Activated gamma-delta T cell (primary cell): Measurements from ENCODE around the gene NUDT3.
"Not testable (repeated sequence)": the region's sequence is repeated elsewhere in the genome, so short reads cannot be mapped to it uniquely, and the experiment has no call there.

Experiments used
- DNase-seq: peaks from one replicate; lab custom pipeline; 2025; lab: John Stamatoyannopoulos, UW
- total RNA-seq, 2 donors: gene quantifications; one replicate each; lab custom pipeline; 2026; lab: John Stamatoyannopoulos, UW

NUDT3 gene
- 73.1 to 73.4 reads per million in 2 donors for total RNA-seq

DNA sequence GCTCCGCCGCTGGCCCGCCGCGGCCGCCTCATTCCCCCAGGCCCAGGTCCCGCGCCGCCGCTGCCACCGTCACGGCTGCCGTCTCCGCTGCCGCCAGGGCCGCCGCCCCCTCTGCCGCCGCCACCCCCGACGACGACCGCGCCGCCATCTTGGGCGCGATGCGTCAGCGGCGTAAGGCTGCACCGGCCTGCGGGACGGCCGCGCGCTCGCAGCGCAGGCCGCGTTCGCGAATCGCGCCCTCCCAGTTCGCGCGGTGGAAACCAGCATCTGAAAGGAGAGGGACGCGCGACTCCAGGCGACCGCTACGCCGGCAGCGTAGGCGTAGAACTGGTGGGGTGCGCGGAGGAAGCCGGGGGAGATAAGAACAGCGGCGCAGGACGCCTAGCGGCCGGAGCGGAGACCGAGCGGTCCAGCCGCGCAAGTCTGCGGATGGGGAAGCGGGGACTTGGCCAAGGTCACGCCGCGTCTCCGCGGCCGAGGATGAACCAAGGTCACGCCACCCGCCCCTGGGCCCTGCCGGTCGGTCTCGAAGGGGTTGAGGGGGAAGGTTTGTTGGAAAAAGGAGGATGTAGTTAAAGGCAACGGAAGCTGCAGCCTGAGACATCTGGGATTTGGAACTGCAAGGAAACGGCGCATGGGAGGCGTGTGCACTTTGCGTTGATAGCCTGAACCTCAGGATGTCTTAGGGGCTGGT lies at the start of gene NUDT3:
Gene NUDT3, minus strand, starts transcription at position 173 of the 694 bp plus-strand sequence. CDS start 307 bp downstream, outside the sequence.
- DNase-seq, result peak; percentile 88

DNA sequence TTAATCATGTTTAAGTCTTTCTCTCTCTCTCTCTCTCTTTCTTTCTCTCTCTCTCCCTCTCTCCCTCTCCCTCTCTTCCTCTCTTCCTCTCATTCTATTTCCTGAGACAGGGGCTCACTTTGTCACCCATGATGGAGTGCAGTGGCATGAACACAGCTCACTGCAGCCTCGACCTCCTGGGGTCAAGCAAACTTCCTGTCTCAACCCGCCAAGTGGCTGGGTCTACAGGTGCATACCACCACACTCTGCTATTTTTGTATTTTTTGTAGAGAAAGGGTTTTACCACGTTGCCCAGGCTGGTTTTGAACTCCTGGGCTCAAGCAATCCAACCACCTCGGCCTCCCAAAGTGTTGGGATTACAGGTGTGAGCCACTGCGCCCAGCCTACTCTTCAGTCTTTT lies 49.1 kb upstream of the NUDT3 start:
- no peak for DNase-seq

DNA sequence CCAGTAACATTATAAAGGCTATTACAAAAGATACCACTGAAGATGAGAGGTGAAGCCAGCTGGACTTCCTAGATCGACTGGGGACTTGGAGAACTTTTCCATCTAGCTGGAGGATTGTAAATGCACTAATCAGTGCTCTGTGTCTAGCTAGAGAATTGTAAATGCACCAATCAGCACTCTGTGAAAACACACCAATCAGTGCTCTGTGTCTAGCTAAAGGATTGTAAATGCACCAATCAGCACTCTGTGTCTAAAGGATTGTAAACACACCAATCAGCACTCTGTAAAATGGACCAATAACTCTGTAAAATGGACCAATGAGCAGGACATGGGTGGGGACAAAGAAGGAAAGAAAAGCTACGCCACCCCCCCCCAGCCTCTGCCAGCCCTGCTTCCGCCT lies 47.0 kb upstream of the NUDT3 start:
- no peak for DNase-seq

DNA sequence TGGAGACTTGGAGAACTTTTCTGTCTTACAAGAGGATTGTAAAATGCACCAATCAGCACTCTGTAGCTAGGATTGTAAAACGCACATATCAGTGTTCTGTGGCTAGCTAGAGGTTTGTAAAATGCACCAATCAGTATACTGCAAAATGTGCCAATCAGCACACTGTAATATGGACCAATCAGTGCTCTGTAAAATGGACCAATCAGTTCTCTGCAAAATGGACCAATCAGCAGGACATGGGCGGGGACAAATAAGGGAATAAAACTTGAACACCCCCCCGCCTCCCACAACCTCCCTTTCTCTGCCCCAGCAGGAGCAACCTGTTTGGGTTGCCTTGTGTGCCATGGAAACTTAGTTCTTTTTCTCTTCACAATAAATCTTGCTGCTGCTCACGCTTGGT lies 46.2 kb upstream of the NUDT3 start:
- no peak for DNase-seq

DNA sequence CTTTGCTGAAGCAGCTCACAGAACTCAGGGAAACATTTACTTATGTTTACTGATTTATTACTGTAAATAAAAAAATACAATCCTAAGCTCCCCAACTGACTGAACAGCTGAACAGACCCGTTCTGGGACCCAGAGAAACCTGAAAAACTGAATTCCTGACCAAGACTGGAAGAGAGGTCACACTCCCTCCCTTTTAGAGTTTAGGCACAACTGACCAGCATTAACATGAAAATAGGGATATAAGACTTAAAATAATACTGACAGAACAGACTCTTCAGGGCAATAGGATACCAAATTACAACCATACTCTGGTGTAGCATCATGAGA lies 45.1 kb upstream of the NUDT3 start:
- DNase-seq, result no peak

DNA sequence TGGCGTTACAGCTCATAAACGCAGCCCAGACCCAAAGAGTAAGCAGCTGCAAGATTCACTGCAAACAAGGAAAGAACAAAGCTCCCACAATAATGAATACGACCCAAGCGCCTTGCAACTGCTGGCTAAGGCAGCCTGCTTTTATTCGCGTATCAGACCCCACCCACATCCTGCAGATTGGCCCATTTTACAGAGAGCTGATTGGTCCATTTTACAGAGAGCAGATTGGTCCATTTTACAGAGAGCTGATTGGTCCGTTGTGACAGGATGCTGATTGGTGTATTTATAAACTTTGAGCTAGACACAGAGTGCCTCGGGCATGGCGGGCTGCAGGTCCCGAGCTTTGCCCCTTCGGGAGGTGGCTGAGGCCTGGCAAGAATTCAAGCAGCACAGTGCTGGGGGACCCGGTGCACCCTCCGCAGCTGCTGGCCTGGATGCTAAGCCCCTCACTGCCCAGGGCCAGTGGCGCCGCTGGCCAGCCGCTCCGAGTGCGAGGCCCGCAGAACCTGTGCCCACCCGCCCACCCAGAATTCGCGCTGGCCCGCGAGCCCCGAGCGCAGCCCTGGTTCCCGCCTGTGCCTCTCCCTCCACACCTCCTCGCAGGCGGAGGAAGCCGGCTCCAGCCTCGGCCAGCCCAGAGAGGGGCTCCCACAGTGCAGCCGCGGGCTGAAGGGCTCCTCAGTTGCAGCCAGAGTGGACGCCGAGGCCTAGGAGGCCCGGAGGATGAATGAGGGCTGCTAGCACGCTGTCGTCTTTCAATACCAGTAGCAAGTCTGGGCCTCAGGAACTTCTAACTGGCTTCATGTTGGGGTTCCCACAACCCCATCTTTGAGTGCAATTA lies 44.6 kb upstream of the NUDT3 start:
- DNase-seq, result no peak

DNA sequence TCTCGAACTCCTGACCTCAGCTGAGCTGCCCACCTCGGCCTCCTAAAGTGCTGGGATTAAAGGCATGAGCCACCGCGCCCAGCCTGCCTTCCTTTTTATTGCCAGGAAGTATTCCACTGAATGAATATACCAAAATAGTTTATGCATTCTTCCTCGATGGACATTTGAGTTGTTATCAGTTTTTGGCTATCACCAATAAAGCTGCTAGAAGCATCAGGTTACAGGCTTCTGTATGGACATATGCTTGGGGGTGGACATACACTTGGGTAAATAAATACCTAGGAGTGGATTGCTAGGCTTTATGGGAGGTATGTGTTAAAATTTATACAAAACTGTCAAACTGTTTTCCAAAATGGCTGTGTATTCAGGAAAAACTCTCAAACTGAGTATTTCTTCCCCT lies 43.4 kb upstream of the NUDT3 start:
- no peak for DNase-seq

DNA sequence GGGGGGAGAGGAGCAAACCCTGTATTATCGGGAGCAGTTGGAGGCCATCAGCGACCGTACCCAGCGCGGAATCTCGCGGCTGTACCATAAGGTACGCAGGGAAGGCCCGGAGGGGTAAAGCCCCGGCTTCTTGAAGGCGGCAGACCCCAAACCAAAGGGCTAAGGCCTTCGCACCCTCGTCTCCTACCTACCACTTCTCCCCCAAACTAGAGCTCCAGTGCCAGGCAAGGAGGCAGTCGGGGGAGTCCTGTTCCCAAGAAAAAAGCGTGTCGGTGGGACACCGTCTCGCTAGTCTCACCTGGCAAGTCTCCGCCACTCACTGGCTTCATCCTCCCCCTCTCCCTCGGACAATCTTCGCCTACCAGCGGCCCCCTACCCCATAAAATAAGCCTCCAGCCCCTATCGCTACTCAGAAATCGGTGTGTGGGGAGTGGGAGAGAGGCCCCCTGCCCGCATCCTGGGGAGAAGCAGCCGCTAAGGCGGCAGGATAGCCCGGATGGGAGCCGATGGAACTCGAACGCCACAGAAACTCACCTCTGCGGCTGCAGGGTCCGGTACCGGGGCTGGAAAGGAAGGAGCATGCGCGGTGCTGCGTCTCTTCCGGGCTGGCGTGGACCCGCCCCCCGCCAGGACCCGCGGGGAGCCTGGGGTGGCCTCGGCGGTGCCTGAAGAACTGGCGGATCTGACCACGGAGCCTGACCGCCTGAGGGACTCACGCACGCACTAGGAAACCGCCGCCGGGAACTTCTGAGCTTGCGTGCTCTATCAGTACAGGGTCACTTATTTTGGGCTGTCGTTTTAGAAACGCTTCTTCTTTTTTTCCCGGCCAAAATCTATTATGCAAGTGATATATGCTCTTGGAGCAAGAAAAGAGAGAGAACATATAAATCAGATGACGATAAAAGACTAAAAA lies 33.3 kb upstream of the NUDT3 start, which contains the start of gene RPS10:
Gene RPS10, minus strand, starts transcription at position 572 of the 913 bp plus-strand sequence. CDS start 848 bp downstream, outside the sequence.
- peak; percentile 75 for DNase-seq

DNA sequence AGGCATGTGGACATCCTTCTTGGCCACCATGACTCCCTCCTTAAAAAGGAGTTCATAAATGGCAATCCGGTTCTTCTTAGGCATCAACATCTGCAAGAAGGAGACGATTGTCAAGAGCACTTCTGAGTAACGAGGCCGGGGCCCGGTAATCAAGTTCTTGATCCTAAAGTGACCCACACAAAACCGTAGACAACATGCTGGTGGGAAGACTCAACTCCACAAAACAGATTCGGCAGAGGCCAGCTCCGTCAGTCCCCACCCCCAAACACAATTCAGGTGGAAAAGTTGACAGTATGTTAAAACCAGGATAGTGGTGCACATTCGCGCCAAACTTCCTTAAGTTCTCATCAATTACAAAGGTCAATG lies 32.6 kb upstream of the NUDT3 start:
- no peak for DNase-seq

DNA sequence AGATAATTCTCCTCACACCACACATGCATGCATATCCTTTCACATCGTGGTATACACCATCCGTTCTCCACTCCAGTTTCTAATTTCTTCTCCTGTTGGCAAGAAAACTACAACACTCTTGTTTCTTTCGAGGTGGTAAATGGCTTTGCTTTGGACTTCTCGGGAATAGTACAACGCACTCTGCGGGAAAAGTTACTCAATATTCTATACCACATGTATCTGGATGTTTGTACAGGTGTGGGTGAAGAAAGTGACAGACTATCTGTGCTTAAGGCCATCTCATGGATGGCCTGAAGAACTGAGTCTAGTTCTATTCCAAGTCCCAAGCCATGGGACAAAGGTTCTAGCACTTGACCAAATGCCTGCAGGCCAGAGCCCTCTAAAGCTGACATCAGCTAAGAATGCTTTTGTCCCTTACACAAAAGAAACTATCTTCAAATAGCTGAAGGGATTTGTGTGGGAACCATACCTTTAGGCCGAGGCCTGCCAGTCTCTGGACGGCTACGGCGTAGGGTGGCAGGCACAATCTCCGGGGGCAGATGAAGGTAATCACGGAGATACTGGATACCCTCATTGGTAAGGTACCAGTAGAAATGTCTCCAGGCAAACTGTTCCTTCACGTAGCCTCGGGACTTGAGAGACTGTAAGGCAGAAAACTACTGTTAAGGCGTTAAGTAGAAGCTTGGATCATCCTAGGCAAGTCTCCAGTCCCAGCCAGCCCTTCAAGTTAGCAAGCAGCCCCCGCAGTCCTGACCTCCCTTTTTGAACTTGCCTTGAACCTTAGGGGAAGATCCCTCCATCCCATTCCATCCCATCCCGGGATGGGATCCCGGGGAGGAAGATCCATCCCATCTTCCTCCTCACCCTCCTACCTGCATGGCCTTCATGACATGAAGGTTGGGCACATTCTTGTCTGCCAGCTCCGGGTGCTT lies 32.0 kb upstream of the NUDT3 start:
- DNase-seq, result no peak

DNA sequence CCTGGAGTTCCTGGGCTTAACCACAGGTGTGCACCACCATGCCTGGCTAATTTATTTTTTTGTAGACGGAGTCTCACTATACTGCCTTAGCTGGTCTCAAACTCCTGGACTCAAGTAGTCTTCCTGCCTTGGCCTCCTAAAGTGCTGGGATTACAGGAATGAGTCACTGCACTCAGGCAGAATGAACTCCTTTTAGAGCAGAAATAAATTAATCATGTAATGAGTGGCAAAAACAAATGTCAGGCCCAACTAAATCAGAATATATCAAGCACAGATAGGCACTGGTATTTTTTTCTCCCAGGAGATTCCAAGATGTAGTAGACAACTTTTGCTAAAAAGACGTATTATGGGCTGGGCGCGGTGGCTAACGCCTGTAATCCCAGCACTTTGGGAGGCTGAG lies 30.8 kb upstream of the NUDT3 start:
- no peak for DNase-seq

DNA sequence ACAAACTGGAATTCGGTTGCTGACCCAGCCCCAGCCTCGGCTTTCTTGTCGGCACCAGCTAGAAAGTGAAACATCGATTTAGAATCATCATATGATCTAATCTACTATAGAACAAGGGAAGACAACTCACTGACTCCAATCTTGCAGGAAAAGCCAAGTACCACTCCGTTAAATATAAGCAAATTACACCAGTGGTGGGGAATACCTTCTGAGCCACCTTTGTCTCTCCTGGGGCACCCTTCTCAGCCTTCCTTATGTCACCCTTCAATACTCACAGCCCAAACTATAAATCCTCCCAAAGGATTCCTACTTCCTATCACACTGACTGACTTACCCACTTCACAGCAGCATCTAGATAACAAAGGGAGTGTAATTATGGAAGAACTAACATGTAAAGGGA lies 25.9 kb upstream of the NUDT3 start:
- DNase-seq, result no peak

DNA sequence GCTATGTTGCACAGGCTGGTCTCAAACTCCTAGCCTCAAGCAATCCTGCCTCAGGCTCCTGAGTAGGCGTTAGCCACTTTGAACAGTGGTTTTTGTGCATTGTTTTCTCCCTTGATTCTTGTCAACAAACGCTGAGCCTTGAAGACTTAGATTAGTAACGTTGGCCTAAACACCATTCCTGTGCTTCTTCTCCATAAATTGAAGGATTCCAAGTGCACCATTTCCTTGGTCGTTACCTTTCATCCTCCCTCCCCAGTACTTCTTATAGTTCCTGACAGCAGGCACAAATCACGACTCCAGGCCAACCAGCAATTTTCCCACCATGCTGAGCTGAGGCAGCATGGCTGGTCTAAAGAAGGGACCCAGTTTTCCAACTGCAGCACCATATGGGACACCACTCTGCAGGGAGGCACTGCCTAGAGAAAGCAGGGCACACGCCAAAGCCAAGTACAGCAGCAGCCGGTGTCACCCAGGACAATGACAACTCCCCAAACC lies 24.5 kb upstream of the NUDT3 start:
- no peak for DNase-seq

DNA sequence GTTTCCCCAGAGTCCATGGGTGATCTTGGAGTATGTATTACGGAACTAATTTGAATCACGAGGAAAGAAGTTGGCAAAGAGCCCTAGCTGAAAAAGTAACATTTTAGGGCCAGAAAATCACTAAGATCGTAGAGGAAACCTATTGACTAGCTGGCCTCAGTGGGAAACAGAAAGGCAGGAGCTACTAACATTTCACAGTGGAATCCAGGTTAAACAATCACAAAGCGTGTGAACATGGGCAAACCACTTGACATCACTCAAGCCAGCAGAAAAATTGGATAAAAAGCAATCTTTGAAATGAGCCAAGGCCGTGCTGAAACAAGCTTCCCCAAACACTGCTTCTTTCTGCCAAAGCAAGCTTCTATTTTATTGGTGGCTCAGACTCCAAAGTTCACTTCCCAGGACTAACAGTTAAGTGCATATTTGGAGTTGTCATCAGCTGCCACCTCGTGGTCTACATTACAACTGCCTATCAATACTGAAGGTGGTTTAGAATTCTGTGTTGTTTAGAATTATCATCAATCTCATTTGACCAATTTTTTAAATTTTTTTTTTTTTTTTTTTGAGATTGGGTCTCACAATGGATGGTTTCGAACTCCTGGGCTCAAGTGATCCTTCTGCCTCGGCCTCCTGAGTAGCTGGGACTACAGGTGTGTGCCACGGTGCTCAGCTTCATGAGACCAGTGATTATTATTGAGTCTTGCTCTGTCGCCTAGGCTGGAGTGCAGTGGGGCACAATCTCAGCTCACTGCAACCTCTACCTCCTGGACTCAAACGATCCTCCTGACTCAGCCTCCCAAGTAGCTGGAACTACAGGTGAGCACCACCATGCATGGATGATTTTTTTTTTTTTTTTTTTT lies 22.8 kb upstream of the NUDT3 start:
- DNase-seq, result no peak

DNA sequence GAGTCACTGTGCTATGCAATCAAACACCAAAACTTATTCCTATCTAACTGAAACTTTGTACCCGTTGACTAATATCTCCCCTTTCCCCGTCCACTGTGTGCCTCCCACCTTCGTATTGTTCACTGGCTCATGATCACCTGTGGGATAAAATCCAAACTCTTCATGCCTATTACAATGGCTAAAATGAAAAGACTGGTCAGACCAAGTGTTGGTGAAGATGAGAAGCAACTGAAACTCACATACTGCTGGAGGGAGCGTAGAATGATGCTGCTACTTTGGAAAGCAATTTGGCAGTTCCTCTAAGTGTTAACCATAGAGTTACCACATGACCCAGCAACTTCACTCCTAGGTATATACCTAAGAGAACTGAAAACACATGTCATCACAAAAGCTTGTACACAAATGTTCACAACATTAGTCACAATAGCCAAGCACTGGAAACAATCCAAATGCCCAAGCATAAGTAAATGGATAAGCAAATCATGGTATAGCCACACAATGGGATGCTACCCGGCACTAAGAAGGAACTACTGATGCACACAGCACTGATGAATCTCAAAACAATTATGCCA lies 20.3 kb upstream of the NUDT3 start:
- DNase-seq, result no peak

DNA sequence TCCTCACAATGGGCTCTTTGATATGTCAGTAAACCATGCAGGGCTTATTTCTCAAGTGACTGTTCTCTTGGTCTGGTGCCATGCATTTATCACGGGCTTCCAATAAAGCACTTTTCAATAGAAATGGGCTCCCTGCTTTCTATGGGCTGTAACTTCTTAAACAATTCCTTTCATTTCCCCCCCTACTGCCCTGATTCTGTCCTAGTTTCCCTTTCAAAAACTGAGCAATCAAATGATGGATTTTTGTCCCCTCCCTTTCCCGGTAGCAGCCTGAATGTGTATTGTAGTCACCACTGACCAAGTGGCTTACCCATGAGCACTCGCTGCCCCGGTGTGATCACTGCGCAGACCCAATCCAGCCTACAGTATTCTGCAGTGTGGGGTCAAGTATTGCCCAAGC lies 19.5 kb upstream of the NUDT3 start:
- DNase-seq, result no peak

DNA sequence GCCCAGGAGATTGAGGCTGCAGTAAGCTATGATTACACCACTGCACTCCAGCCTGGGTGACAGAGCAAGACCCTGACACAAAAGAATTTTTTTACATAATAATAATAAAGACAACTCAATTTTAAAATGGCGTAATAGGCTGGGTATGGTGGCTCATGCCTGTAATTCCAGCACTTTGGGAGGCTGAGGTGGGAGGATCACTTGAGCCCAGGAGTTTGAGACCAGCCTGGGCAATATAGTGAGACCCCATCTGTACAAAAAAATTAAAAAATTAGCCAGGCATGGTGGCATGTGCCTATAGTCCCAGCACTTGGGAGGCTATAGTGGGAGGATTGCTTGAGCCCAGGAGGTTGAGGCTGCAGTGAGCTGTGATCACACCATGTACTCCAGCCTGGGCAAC lies 15.4 kb upstream of the NUDT3 start:
- DNase-seq, result not testable (repeated sequence)

DNA sequence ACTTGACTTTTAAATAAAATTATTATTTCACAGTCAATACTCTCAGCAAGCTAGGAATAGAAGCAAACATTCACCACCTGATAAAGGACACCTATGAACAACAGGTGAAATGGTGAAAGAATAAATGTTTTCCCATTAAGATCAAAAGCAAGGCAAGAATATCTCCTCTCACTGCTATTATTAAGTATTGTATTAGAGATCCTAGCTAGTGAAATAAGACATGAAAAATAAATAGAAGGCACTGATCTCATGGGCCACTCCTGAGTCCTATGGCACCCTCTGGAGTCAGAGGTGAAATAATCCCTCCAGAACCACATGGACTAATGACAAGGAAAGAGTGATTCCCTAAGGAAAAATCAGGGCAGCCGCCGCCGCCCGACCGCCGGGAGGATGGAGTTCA lies 4.0 kb upstream of the NUDT3 start:
- DNase-seq, result no peak

DNA sequence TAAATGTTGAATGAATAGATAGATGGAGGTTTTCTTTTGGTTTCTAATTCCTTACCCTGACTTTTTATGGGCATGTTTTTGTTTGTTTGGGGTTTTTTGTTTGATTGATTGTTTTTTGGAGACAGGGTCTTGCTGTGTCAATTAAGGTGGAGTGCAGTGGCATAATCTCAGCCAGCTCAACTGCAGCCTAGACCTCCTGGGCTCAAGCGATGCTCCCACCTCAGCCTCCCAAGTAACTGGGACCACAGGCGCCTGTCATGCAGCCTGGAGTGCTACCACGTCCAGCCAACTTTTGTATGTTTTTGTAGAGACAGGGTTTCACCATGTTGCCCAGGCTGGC lies 1.5 kb upstream of the NUDT3 start:
- no peak for DNase-seq
